IMR-90 (cell line): ENCODE data around the gene LRRC18. TPM values are rescaled to one million over a fixed set of nuclear protein-coding genes. Genes with fewer than 3 reads are reported as not detected.

ENCODE experiments used
- ATAC-seq: fragments of 200-7000 bp; cut with Tn5 transposase; 2 replicates; pipeline ENCODE4 v1.9.1; 2020; ENCODE audit warnings: low read depth, mild to moderate bottlenecking, moderate library complexity
- Bru-seq: library from RNA; stranded (reverse); fragments of 400-500 nt; gene quantifications from one replicate; lab custom pipeline; 2021; lab: Mats Ljungman, UMichigan
- BruChase-seq, 2 experiments: library from RNA; stranded (reverse); fragments of 400-500 nt; gene quantifications; one replicate each; lab custom pipeline; 2021; lab: Mats Ljungman, UMichigan
- BruUV-seq: library from RNA; stranded (reverse); fragments of 400-500 nt; replicated peaks from 2 replicates; lab custom pipeline; 2021; lab: Mats Ljungman, UMichigan
- CTCF ChIA-PET: fragments of 300-600 bp; formaldehyde crosslinking; extraction: SDS; loops from one replicate; lab custom pipeline; 2021; ENCODE audit warnings: antibody characterized with exemption; lab: Yijun Ruan, JAX
- POLR2A ChIA-PET: fragments of 300-600 bp; sonication (Branson Sonifier 250); formaldehyde crosslinking; loops from one replicate; lab custom pipeline; 2022; ENCODE audit warnings: antibody characterized with exemption; ENCODE audit not compliant: unreplicated experiment; lab: Charles Lee
- DNase-seq: peaks from one replicate; pipeline ENCODE4 v3.0.0; 2013
- H2AFZ ChIP-seq: replicated peaks from 2 replicates; pipeline ENCODE3; 2013; ENCODE audit warnings: low read length, mild to moderate bottlenecking; ENCODE audit not compliant: poor library complexity
- H2AK5ac ChIP-seq: 2 replicates; pipeline ENCODE4 v1.6.1; 2013; ENCODE audit warnings: low read depth, low read length, inconsistent platforms
- H2AK9ac ChIP-seq: replicated peaks from 2 replicates; pipeline ENCODE3; 2013; ENCODE audit warnings: mild to moderate bottlenecking, low read depth, low read length, moderate library complexity; ENCODE audit not compliant: poor library complexity
- H2BK120ac ChIP-seq: 2 replicates; pipeline ENCODE4 v1.6.1; 2013; ENCODE audit warnings: low read depth, low read length, inconsistent platforms
- H2BK15ac ChIP-seq: 3 replicates; pipeline ENCODE4 v1.6.1; 2013; ENCODE audit warnings: low read depth, low read length, inconsistent platforms
- H2BK20ac ChIP-seq: 2 replicates; pipeline ENCODE4 v1.6.1; 2013; ENCODE audit warnings: low read depth, mild to moderate bottlenecking, inconsistent platforms, low read length, moderate library complexity
- H2BK5ac ChIP-seq: 2 replicates; pipeline ENCODE4 v1.6.1; 2013; ENCODE audit warnings: mild to moderate bottlenecking, low read depth, low read length, inconsistent platforms; ENCODE audit not compliant: poor library complexity, severe bottlenecking
- H3K14ac ChIP-seq: replicated peaks from 2 replicates; pipeline ENCODE4 v1.6.1; 2013; ENCODE audit warnings: low read depth, low read length, inconsistent platforms
- H3K18ac ChIP-seq: 2 replicates; pipeline ENCODE4 v1.6.1; 2013; ENCODE audit warnings: low read depth, low read length, control low read depth
- H3K23ac ChIP-seq: 2 replicates; pipeline ENCODE4 v1.6.1; 2013; ENCODE audit warnings: low read depth, low read length, inconsistent platforms
- H3K27ac ChIP-seq: 2 replicates; pipeline ENCODE4 v1.5.1; 2013; ENCODE audit warnings: mild to moderate bottlenecking, control low read depth, low read length; ENCODE audit not compliant: insufficient read depth
- H3K27me3 ChIP-seq: 2 replicates; pipeline ENCODE4 v1.6.1; 2013; ENCODE audit warnings: low read length; ENCODE audit not compliant: control insufficient read depth, insufficient read depth
- H3K36me3 ChIP-seq: 2 replicates; pipeline ENCODE4 v1.6.1; 2013; ENCODE audit warnings: low read length, mixed read lengths; ENCODE audit not compliant: control insufficient read depth, insufficient read depth
- H3K4ac ChIP-seq: 2 replicates; pipeline ENCODE4 v1.6.1; 2013; ENCODE audit warnings: low read depth, low read length, inconsistent platforms
- H3K4me1 ChIP-seq: 2 replicates; pipeline ENCODE4 v1.6.1; 2013; ENCODE audit warnings: low read length, mixed read lengths; ENCODE audit not compliant: control insufficient read depth, insufficient read depth
- H3K4me2 ChIP-seq: 2 replicates; pipeline ENCODE4 v1.6.1; 2013; ENCODE audit warnings: low read depth, mild to moderate bottlenecking, control low read depth, low read length, moderate library complexity
- H3K4me3 ChIP-seq: 2 replicates; pipeline ENCODE4 v1.5.1; 2013; ENCODE audit warnings: low read depth, mild to moderate bottlenecking, control low read depth, low read length, moderate library complexity; ENCODE audit not compliant: insufficient read depth
- H3K56ac ChIP-seq: 2 replicates; pipeline ENCODE4 v1.6.1; 2013; ENCODE audit warnings: low read length, inconsistent platforms; ENCODE audit not compliant: insufficient read depth; ENCODE audit errors: extremely low read depth
- H3K79me1 ChIP-seq, 2 experiments: 2 replicates each; pipeline ENCODE4 v1.6.1; 2013; ENCODE audit warnings: low read length in 2 of 2, inconsistent platforms in 1 of 2, low read depth in 1 of 2
- H3K9ac ChIP-seq: 2 replicates; pipeline ENCODE4 v1.6.1; 2013; ENCODE audit warnings: low read depth, low read length, control low read depth
- H3K9me1 ChIP-seq: 2 replicates; pipeline ENCODE4 v1.6.1; 2013; ENCODE audit warnings: low read length, inconsistent platforms; ENCODE audit not compliant: insufficient read depth
- H3K9me3 ChIP-seq: 2 replicates; pipeline ENCODE4 v1.6.1; 2013; ENCODE audit warnings: low read length; ENCODE audit not compliant: control insufficient read depth, insufficient read depth
- H4K20me1 ChIP-seq: 2 replicates; pipeline ENCODE4 v1.6.1; 2013; ENCODE audit warnings: low read length, inconsistent platforms; ENCODE audit not compliant: insufficient read depth
- H4K5ac ChIP-seq: 2 replicates; pipeline ENCODE4 v1.6.1; 2013; ENCODE audit warnings: mild to moderate bottlenecking, low read depth, low read length, control low read depth
- H4K8ac ChIP-seq, 2 experiments: 2 replicates each; pipeline ENCODE4 v1.6.1; 2013; ENCODE audit warnings: low read depth in 2 of 2, low read length in 2 of 2, control low read depth in 1 of 2, inconsistent platforms in 1 of 2
- H4K91ac ChIP-seq: 2 replicates; pipeline ENCODE4 v1.6.1; 2013; ENCODE audit warnings: low read depth, low read length, inconsistent platforms; ENCODE audit not compliant: insufficient read depth
- BHLHE40 ChIP-seq: fragments of 150-350 bp; IDR thresholded peaks from 2 replicates; pipeline ENCODE4 v1.6.1; 2016; ENCODE audit warnings: mild to moderate bottlenecking, low read depth, low read length
- CTCF ChIP-seq: conservative IDR thresholded peaks from 2 replicates; pipeline ENCODE4 v1.5.1; 2012; ENCODE audit warnings: mild to moderate bottlenecking, low read depth, low read length, improper control_type of control experiment
- ELK1 ChIP-seq: fragments of 150-350 bp; IDR thresholded peaks from 2 replicates; pipeline ENCODE4 v1.6.1; 2016; ENCODE audit warnings: low read depth, mild to moderate bottlenecking, low read length, moderate library complexity, borderline replicate concordance
- MAFK ChIP-seq: IDR thresholded peaks from 2 replicates; pipeline ENCODE4 v1.6.1; 2012; ENCODE audit warnings: low read depth, low read length, improper control_type of control experiment
- NFE2L2 ChIP-seq: fragments of 150-350 bp; IDR thresholded peaks from 2 replicates; pipeline ENCODE4 v1.6.1; 2016; ENCODE audit warnings: low read depth, mild to moderate bottlenecking, low read length
- SMC3 ChIP-seq: fragments of 150-350 bp; IDR thresholded peaks from 2 replicates; pipeline ENCODE4 v1.6.1; 2016; ENCODE audit warnings: low read depth, mild to moderate bottlenecking, antibody characterized with exemption, low read length, moderate library complexity
- USF2 ChIP-seq: fragments of 150-350 bp; IDR thresholded peaks from 2 replicates; pipeline ENCODE4 v1.6.1; 2017; ENCODE audit warnings: mild to moderate bottlenecking, antibody characterized with exemption, low read length, low read depth
- WGBS, 2 experiments: methylation state at CpG; one replicate each; pipeline versions ENCODE4 v1.1.5 to v1.1.7; 2013; ENCODE audit warnings: missing lambda C conversion rate in 2 of 2; ENCODE audit not compliant: insufficient read length in 1 of 2; ENCODE audit errors: extremely low coverage in 2 of 2; 5-methylcytosine and 5-hydroxymethylcytosine counted together
- dilution Hi-C: fragments of 300-500 bp; cut with HindIII; formaldehyde crosslinking; loops from one replicate; pipeline ENCODE4 v1.14.3; 2018; ENCODE audit warnings: low sequenced_read_pairs; ENCODE audit not compliant: unreplicated experiment
- in situ Hi-C: fragments of 300-500 bp; cut with MboI; formaldehyde crosslinking; loops from 3 replicates; pipeline ENCODE4 v1.14.3; 2019; ENCODE audit warnings: low sequenced_read_pairs, inconsistent platforms, mixed read lengths
- intact Hi-C: fragments of 100-400 bp; cut with micrococcal nuclease; formaldehyde crosslinking; loops from 2 replicates; pipeline ENCODE4 v1.10.0; 2022
- long read RNA-seq: library from polyadenylated mRNA; unstranded; transcript quantifications from one replicate; pipeline ENCODE4 v2.0.0, GENCODE V29; 2021; ENCODE audit not compliant: unreplicated experiment
- polyA plus RNA-seq, 3 experiments: library from polyadenylated mRNA; depleted of rRNA; stranded (reverse); fragments of >200 nt; gene quantifications; 2 replicates each; pipeline ENCODE4 v1.2.3, GENCODE V29; 2012; ENCODE audit warnings: low replicate concordance in 1 of 3
- total RNA-seq: library from RNA; depleted of rRNA; stranded (reverse); fragments of >200 nt; gene quantifications from 2 replicates; pipeline ENCODE4 v1.2.3, GENCODE V29; 2012; rRNA removed

The LRRC18 gene
- total RNA-seq = not detected in 2 replicates
- not detected in 2 replicates for polyA plus RNA-seq (2012; rRNA removed)
- polyA plus RNA-seq (2012; cell fraction: cytosol; rRNA removed) = not detected in 2 replicates
- polyA plus RNA-seq (2012; cell fraction: nucleus; rRNA removed; ENCODE audit: low replicate concordance) = not detected in 2 replicates
- not detected for Bru-seq, nascent RNA
- not detected for BruChase-seq, experiment 1, labeled RNA remaining after a 6-hour chase
- BruChase-seq, experiment 2, labeled RNA remaining after a 2-hour chase = not detected
- long read RNA-seq = 0 reads

- H4K8ac ChIP-seq = no peak within 1 kb of the TSS
- no peak within 1 kb of the TSS for H3K4ac ChIP-seq
- no peak within 1 kb of the TSS for H2BK20ac ChIP-seq
- no peaks in the 10 kb centered on the region for H3K9me1 ChIP-seq
- ATAC-seq (no peak), DNase-seq (no peak)
- H3K9ac ChIP-seq = no peak within 1 kb of the TSS
- no peak within 1 kb of the TSS for H2BK5ac ChIP-seq
- CTCF ChIA-PET = interaction anchor here (1.2 kb wide), 1 partner anchor 9 kb away, joined by 3 read pairs; no protein-coding TSS in a partner anchor
- no peaks in the 10 kb centered on the region for H4K20me1 ChIP-seq
- no peaks in the 10 kb centered on the region for H3K4me1 ChIP-seq
- H4K91ac ChIP-seq = no peak within 1 kb of the TSS
- H3K18ac ChIP-seq = no peak within 1 kb of the TSS
- no peak within 1 kb of the TSS for H3K27ac ChIP-seq
- peak within 1 kb of the TSS; percentile 19 for H2AK9ac ChIP-seq
- H3K79me1 ChIP-seq = no peaks in the 10 kb centered on the region
- H3K56ac ChIP-seq = no peak within 1 kb of the TSS
- H2BK15ac ChIP-seq = no peak within 1 kb of the TSS
- TF ChIP-seq ELK1 (no peak), BHLHE40 (no peak), SMC3 (no peak), NFE2L2 (no peak), MAFK (no peak), USF2 (no peak), CTCF (no peak)
- POLR2A ChIA-PET = no interaction called here
- peaks cover 23% of the 10 kb centered on the region for H3K27me3 ChIP-seq
- no peak within 1 kb of the TSS for H2BK120ac ChIP-seq
- no CpG with 5 or more reads among the region's 2 CpGs for WGBS, 2 experiments
- H3K23ac ChIP-seq = no peak within 1 kb of the TSS
- H3K9me3 ChIP-seq = no peaks in the 10 kb centered on the region
- intact Hi-C loops (no loop called here), dilution Hi-C loops (no loop called here), in situ Hi-C loops (no loop called here)
- no peak within 1 kb of the TSS for H2AFZ ChIP-seq
- no peak within 1 kb of the TSS for H4K5ac ChIP-seq
- no peak within 1 kb of the TSS for H3K14ac ChIP-seq
- no peaks in the 10 kb centered on the region for H3K36me3 ChIP-seq
- H3K4me3 ChIP-seq = no peak within 1 kb of the TSS
- H2AK5ac ChIP-seq = no peak within 1 kb of the TSS
- no peak within 1 kb of the TSS for H3K4me2 ChIP-seq
- BruUV-seq = no TSS peak
These were observed at the start of gene LRRC18 for GRCh38 chr10:48939790-48940325. Gene LRRC18, minus strand, starts transcription at chr10:48939840. Its CDS starts 25,685 bp downstream, at chr10:48914155.
